DOHH2 (cell line): ENCODE measurements around the gene UNKL.

Experiments used
- H3F3A ChIP-seq: fragments of 200-600 bp; sonication (generic), shearing (Covaris generic); 2 replicates; pipeline ENCODE4 v1.6.0; 2016; ENCODE audit warnings: antibody characterized with exemption, mild to moderate bottlenecking; ENCODE audit not compliant: control insufficient read depth, insufficient read depth
- H3K27ac ChIP-seq: fragments of 200-600 bp; sonication (generic); 2 replicates; pipeline ENCODE4 v1.5.1; 2014; ENCODE audit warnings: low read depth, mild to moderate bottlenecking, low read length, moderate library complexity
- H3K27me3 ChIP-seq: fragments of 200-600 bp; sonication (generic); 2 replicates; pipeline ENCODE4 v1.6.1; 2014; ENCODE audit warnings: mild to moderate bottlenecking, low read length, mixed read lengths; ENCODE audit not compliant: control insufficient read depth
- H3K36me3 ChIP-seq: fragments of 200-600 bp; sonication (generic); 2 replicates; pipeline ENCODE4 v1.6.1; 2014; ENCODE audit warnings: mild to moderate bottlenecking, low read length, moderate library complexity, mixed read lengths; ENCODE audit not compliant: control insufficient read depth
- H3K4me1 ChIP-seq: fragments of 200-600 bp; sonication (generic); 2 replicates; pipeline ENCODE4 v1.6.1; 2014; ENCODE audit warnings: mild to moderate bottlenecking, low read length, mixed read lengths; ENCODE audit not compliant: control insufficient read depth
- H3K4me2 ChIP-seq: fragments of 200-600 bp; sonication (generic); 2 replicates; pipeline ENCODE4 v1.6.0; 2014; ENCODE audit warnings: mild to moderate bottlenecking, low read length, moderate library complexity
- H3K4me3 ChIP-seq: fragments of 200-600 bp; sonication (generic); 2 replicates; pipeline ENCODE4 v1.5.1; 2014; ENCODE audit warnings: mild to moderate bottlenecking, low read length, mixed read lengths
- H3K79me2 ChIP-seq: fragments of 200-600 bp; sonication (generic); 2 replicates; pipeline ENCODE4 v1.6.1; 2014; ENCODE audit warnings: mild to moderate bottlenecking, low read length, mixed read lengths; ENCODE audit not compliant: control insufficient read depth
- H3K9me2 ChIP-seq: fragments of 200-600 bp; sonication (generic); replicated peaks from 2 replicates; pipeline ENCODE4 v1.6.1; 2014; ENCODE audit warnings: mild to moderate bottlenecking, low read length, mixed read lengths; ENCODE audit not compliant: control insufficient read depth
- H3K9me3 ChIP-seq: fragments of 200-600 bp; sonication (generic); 2 replicates; pipeline ENCODE4 v1.6.1; 2014; ENCODE audit warnings: antibody characterized with exemption, low read length, mixed read lengths; ENCODE audit not compliant: control insufficient read depth, insufficient read depth
- H4K20me1 ChIP-seq: fragments of 200-600 bp; sonication (generic); 2 replicates; pipeline ENCODE4 v1.6.0; 2014; ENCODE audit warnings: low read depth, mild to moderate bottlenecking, antibody characterized with exemption, low read length, moderate library complexity; ENCODE audit not compliant: control insufficient read depth, insufficient read depth
- CTCF ChIP-seq: fragments of 200-600 bp; sonication (generic); IDR thresholded peaks from one replicate; pipeline ENCODE4 v1.5.1; 2014; ENCODE audit warnings: antibody characterized with exemption, mild to moderate bottlenecking, low read depth, low read length; ENCODE audit not compliant: poor library complexity, severe bottlenecking
- EZH2phosphoT487 ChIP-seq: fragments of 200-600 bp; sonication (generic); IDR thresholded peaks from 2 replicates; pipeline ENCODE4 v1.6.1; 2017; ENCODE audit warnings: borderline replicate concordance, mild to moderate bottlenecking, antibody characterized with exemption, low read length, moderate library complexity, mixed read lengths

The UNKL gene

DNA sequence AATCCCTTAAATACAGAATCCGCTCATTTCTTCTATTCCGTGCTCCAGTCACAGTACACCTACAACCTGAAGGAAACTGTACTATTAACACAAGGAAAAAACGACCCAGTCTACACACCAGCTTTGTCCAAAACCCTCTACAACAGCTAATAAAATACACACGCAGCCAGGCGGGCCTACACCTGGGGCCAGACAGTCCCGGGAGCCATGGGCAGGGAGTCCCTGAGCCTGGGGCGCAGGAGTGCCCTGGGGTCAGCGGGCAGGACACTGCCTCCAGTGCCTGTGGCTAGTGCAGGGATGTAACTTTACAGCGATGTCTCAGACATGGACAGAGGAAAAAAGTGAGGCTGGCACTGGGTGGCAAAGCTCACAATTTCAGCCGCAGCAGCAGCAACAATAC lies 34.3 kb downstream of the UNKL start:
- Histone ChIP-seq H4K20me1 (no peaks in the 10 kb centered on the region), H3K9me3 (no peaks in the 10 kb centered on the region), H3K79me2 (no peaks in the 10 kb centered on the region), H3K9me2 (no peaks in the 10 kb centered on the region), H3K4me3 (peak overlapping the region; percentile 77), H3K36me3 (no peaks in the 10 kb centered on the region), H3K4me1 (peaks cover 14% of the 10 kb centered on the region), H3K27me3 (no peaks in the 10 kb centered on the region), H3K4me2 (peak overlapping the region; percentile 80), H3K27ac (no peak overlapping the region), H3F3A (no peaks in the 10 kb centered on the region)
- no peak for TF ChIP-seq EZH2phosphoT487
- TF ChIP-seq CTCF = no peak

- Histone ChIP-seq H3K27ac (no peak overlapping the region), H3K36me3 (no peaks in the 10 kb centered on the region), H3K4me2 (peak overlapping the region; percentile 80), H4K20me1 (no peaks in the 10 kb centered on the region), H3K4me3 (peak overlapping the region; percentile 77), H3K9me2 (no peaks in the 10 kb centered on the region), H3F3A (no peaks in the 10 kb centered on the region), H3K79me2 (no peaks in the 10 kb centered on the region), H3K4me1 (peaks cover 14% of the 10 kb centered on the region), H3K27me3 (no peaks in the 10 kb centered on the region), H3K9me3 (no peaks in the 10 kb centered on the region)
- TF ChIP-seq EZH2phosphoT487 = no peak
- peak; percentile 33 for TF ChIP-seq CTCF
Observed at GRCh38 chr16:1379304-1380076, 35.0 kb downstream of the UNKL start.

- Histone ChIP-seq H4K20me1 (no peaks in the 10 kb centered on the region), H3K27ac (no peak overlapping the region), H3K9me3 (no peaks in the 10 kb centered on the region), H3K36me3 (no peaks in the 10 kb centered on the region), H3K9me2 (no peaks in the 10 kb centered on the region), H3K4me3 (peak overlapping the region; percentile 77), H3K27me3 (no peaks in the 10 kb centered on the region), H3F3A (no peaks in the 10 kb centered on the region), H3K4me2 (peak overlapping the region; percentile 80), H3K4me1 (peaks cover 14% of the 10 kb centered on the region), H3K79me2 (no peaks in the 10 kb centered on the region)
- no peak for TF ChIP-seq CTCF
- TF ChIP-seq EZH2phosphoT487 = no peak
Observed at GRCh38 chr16:1378804-1379303, 35.6 kb downstream of the UNKL start.
